Measurements from ENCODE around the gene CTTNBP2NL.

The CTTNBP2NL gene

DNA sequence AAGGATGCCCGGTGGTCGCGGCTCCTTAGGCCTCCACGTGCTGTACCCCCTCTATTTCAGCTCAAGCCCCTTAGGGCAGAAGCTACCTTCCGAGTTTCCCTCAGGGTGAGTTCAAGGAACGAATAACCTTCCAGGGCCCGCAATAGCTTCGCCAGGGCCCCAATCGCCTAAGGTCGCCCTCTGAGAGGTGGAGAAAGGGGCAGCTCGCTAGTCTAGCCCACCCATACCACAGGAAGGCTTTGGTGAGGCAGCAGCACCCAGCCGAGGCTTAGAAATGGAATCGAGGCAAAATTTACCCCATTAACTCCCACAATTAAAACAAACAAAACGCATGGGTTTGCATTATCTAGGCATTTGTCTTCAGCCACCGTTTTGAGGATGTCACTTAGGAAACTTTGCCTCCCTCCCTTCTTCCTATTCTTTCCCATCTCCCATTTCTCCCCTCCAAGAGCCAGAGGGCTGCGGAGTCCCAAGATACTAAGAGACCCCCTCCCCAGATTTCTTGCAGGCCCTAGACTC is 113.7 kb downstream of the CTTNBP2NL start:
- TF ChIP-seq, protein P1, sequence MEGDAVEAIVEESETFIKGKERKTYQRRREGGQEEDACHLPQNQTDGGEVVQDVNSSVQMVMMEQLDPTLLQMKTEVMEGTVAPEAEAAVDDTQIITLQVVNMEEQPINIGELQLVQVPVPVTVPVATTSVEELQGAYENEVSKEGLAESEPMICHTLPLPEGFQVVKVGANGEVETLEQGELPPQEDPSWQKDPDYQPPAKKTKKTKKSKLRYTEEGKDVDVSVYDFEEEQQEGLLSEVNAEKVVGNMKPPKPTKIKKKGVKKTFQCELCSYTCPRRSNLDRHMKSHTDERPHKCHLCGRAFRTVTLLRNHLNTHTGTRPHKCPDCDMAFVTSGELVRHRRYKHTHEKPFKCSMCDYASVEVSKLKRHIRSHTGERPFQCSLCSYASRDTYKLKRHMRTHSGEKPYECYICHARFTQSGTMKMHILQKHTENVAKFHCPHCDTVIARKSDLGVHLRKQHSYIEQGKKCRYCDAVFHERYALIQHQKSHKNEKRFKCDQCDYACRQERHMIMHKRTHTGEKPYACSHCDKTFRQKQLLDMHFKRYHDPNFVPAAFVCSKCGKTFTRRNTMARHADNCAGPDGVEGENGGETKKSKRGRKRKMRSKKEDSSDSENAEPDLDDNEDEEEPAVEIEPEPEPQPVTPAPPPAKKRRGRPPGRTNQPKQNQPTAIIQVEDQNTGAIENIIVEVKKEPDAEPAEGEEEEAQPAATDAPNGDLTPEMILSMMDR (IDR thresholded peaks at IDR 0.05) = no peak

DNA sequence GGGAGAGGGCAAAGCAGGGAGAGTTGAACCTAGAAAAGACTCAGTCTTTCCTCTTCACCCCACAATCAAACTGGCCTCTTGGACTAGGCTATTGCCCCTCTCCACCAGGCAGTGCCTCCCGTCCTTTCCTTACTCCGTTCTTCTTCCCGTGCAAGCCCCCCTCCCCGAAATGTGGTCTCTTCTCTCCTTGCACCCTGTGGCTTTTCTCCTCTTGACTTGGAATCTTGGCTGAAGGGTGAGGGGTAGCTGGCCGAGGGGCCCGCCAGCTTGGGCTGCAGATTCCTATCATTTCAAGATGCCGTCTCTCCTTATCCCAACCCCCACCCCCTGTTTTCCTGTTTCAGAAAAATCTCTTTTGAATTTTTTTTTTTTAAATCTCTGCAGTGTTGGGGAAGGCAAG is 114.3 kb downstream of the CTTNBP2NL start:
- TF ChIP-seq, protein P1 (IDR thresholded peaks at IDR 0.05) = no peak
